ENCODE measurements around the gene PHF23. TPM values are rescaled to one million over a fixed set of nuclear protein-coding genes. Genes with fewer than 3 reads are reported as not detected.

PHF23 gene
- total RNA-seq, 4 donors from 2014 or later, result 23.4 to 32.5 (median 27.9) TPM

GRCh38 chr17:7214300-7215135 lies 24.7 kb downstream of the PHF23 start:
- 0 to 1% methylated on average over 45 of the region's 45 CpGs for WGBS, 2 donors
- peak overlapping the region; percentile 20 for H3K4me3 ChIP-seq (ENCODE audit: low read depth, poor library complexity, severe bottlenecking)
- TF ChIP-seq CTCF (IDR thresholded peaks at IDR 0.05) (no peak), POLR2A (IDR thresholded peaks at IDR 0.05) (no peak)
- intact Hi-C loops (cut with DNase I; ENCODE audit: low total_unique reads), result no loop called here
- peak; percentile 95 to 99 for DNase-seq (ENCODE audit: low spot score in 2 of 2)

- intact Hi-C loops (cut with DNase I; ENCODE audit: low total_unique reads), result no loop called here
- 4 to 8% methylated on average over 15 of the region's 15 CpGs for WGBS, 2 donors
- H3K4me3 ChIP-seq (ENCODE audit: low read depth, poor library complexity, severe bottlenecking), result no peak overlapping the region
- TF ChIP-seq CTCF (IDR thresholded peaks at IDR 0.05) (no peak), POLR2A (IDR thresholded peaks at IDR 0.05) (no peak)
- peak; percentile 57 to 91 for DNase-seq (ENCODE audit: low spot score in 2 of 2)
These were observed 25.4 kb downstream of the PHF23 start for GRCh38 chr17:7213895-7214299.

- H3K4me3 ChIP-seq (ENCODE audit: low read depth, poor library complexity, severe bottlenecking), result no peak overlapping the region
- no peak for TF ChIP-seq CTCF (IDR thresholded peaks at IDR 0.05)
- intact Hi-C loops (cut with DNase I; ENCODE audit: low total_unique reads), result no loop called here
- no peak for DNase-seq (ENCODE audit: low spot score in 2 of 2)
- WGBS, 2 donors, result 21 to 48% methylated on average over 31 to 37 of the region's 37 CpGs
These were observed 27.6 kb downstream of the PHF23 start for GRCh38 chr17:7211491-7212273.

GRCh38 chr17:7208754-7209460 lies 30.4 kb downstream of the PHF23 start:
- 86 to 89% methylated on average over 9 of the region's 9 CpGs for WGBS, 2 donors
- DNase-seq (ENCODE audit: low spot score in 2 of 2), result no peak
- TF ChIP-seq CTCF (IDR thresholded peaks at IDR 0.05), result no peak
- no peak for TF ChIP-seq POLR2A (IDR thresholded peaks at IDR 0.05)
- no peak overlapping the region for H3K4me3 ChIP-seq (ENCODE audit: low read depth, poor library complexity, severe bottlenecking)
- intact Hi-C loops (cut with DNase I; ENCODE audit: low total_unique reads), result no loop called here

- no peak for DNase-seq (ENCODE audit: low spot score in 2 of 2)
- H3K4me3 ChIP-seq (ENCODE audit: low read depth, poor library complexity, severe bottlenecking), result no peak overlapping the region
- intact Hi-C loops (cut with DNase I; ENCODE audit: low total_unique reads), result no loop called here
- WGBS, 2 donors, result 64 to 67% methylated on average over 20 of the region's 21 CpGs
- TF ChIP-seq POLR2A (IDR thresholded peaks at IDR 0.05), result no peak
- TF ChIP-seq CTCF (IDR thresholded peaks at IDR 0.05), result no peak
These were observed 31.2 kb downstream of the PHF23 start for GRCh38 chr17:7208027-7208571.
